GM21390 (cell line): ENCODE data around the gene KIF20B.

Experiments
- ATAC-seq: cut with Tn5 transposase; IDR thresholded peaks from one replicate; pipeline ENCODE4 v1.9.1; 2021; ENCODE audit not compliant: unreplicated experiment

KIF20B gene, protein sequence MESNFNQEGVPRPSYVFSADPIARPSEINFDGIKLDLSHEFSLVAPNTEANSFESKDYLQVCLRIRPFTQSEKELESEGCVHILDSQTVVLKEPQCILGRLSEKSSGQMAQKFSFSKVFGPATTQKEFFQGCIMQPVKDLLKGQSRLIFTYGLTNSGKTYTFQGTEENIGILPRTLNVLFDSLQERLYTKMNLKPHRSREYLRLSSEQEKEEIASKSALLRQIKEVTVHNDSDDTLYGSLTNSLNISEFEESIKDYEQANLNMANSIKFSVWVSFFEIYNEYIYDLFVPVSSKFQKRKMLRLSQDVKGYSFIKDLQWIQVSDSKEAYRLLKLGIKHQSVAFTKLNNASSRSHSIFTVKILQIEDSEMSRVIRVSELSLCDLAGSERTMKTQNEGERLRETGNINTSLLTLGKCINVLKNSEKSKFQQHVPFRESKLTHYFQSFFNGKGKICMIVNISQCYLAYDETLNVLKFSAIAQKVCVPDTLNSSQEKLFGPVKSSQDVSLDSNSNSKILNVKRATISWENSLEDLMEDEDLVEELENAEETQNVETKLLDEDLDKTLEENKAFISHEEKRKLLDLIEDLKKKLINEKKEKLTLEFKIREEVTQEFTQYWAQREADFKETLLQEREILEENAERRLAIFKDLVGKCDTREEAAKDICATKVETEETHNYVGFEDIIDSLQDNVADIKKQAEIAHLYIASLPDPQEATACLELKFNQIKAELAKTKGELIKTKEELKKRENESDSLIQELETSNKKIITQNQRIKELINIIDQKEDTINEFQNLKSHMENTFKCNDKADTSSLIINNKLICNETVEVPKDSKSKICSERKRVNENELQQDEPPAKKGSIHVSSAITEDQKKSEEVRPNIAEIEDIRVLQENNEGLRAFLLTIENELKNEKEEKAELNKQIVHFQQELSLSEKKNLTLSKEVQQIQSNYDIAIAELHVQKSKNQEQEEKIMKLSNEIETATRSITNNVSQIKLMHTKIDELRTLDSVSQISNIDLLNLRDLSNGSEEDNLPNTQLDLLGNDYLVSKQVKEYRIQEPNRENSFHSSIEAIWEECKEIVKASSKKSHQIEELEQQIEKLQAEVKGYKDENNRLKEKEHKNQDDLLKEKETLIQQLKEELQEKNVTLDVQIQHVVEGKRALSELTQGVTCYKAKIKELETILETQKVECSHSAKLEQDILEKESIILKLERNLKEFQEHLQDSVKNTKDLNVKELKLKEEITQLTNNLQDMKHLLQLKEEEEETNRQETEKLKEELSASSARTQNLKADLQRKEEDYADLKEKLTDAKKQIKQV (N-terminal part only)

DNA sequence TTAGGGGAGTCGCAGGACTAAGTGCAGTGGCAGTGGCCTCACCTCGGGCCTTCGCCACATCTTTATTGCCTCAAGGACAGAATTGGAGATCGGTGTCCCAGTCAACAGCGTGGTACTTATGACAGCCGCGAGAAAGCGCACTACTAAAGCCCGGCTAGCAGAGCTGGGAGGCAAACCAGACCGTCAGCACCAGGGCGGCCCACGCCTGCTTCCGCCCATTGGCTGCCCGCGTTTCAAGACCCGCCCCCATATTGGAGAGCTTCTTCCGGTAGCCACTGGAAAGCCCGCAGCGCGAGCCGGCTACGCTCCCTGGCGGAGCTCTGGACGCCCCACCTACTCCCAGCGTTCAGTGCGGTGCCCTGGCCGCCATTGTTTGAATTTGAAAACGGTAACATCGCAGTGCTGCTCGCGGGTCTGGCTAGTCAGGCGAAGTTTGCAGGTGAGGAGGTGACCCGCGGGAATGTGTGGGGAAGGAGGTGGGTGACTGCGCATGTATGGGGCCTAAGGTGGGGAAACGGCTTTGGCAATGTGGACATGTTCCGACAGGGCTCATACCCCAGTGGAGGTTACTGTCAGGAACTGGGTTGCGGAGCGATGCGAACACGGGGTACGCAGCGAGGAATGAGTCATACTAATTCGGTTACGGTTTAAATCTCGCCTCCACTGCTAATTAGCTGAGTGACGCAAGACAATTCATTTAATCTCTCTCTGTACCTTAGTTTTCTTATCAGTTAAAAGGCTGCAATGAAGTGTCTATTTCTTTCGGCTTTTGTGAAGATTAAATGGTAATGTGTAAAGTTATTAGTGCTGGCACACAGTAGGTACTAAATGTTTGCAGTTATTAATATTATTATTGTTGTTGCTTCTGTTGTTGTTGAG is at the start of gene KIF20B:
Gene KIF20B, plus strand, starts transcription at position 349 of the 879 bp plus-strand sequence. CDS start 3,705 bp downstream, outside the sequence.
- peak; percentile 97 for ATAC-seq

DNA sequence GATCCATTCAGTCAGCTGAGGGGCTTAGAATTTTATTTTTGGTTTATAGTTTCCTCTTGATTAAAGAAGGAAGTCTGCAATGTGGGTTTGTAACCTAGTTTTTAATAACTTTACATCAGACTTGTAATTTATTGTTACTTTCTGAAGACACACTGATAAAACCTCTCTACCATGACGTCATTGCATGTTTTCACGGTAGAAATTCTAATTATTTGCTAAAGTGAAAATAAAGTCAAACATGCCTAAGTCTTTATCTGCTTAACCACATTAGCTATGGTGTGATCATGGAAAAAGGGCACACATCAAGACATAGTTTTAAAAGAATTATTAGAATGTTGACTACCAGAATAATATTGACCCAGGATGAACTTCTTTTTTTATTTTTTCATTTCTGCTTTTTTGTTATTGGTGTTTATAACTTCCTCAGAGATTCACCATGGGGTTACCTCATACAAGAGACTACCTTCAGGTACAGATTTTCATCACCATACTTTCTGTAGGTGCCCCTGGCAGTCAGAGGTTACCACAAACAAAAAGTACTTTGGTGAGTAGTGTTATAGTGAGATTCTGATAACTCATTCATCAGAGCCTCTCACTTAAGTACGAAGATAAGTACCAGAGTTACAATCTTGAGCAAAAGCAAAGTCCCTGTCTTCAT is 49.3 kb upstream of the KIF20B start:
- ATAC-seq: peak; percentile 59

DNA sequence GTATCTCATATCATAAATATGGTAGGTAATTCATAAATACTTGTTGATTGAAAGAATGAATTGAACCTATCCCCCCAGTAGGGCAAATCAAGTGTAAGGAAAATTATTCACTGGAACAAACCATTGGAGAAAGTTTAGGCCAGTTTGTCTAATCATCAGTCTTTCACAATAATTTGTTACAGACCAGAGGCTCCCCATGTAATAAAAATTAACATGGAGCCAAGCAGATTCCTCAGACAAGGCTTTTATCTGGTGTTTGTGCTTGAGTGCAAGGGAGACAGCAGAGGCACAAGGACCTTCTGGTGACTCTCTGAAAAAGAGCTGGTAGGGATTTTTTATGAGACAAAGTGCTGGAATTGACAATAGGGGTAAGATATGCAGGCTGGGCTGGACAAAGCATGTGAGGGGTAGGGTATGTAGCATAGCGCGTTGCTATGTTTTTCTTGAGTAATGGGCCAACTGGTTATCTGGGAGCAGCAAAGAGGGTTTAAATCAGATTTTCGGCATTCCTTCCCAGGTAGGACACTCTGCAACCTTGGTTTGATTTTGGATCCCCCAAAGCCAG is 48.5 kb upstream of the KIF20B start:
- no peak for ATAC-seq

DNA sequence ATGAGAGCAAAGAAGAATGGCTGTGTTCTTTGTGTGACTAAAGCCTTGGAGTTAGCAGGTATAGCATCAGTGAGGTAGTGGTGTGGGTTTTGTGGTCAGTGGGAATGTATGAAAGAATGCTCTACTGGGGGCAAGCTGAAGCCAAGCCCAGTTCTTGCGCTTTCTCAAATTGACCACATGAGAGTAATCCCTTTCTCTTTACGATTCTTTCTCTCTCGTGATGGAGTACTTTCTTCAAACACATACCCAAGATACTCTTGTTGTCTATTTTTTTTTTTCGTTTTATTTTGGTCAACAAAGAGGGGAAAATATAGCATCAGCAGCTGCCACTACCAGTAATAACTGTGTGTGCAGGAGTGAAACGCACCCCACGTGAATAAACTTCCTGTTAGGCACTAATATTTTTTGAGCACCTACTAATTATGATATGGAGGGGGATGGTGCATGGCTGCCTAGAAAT is 48.0 kb upstream of the KIF20B start:
- ATAC-seq: peak; percentile 63

DNA sequence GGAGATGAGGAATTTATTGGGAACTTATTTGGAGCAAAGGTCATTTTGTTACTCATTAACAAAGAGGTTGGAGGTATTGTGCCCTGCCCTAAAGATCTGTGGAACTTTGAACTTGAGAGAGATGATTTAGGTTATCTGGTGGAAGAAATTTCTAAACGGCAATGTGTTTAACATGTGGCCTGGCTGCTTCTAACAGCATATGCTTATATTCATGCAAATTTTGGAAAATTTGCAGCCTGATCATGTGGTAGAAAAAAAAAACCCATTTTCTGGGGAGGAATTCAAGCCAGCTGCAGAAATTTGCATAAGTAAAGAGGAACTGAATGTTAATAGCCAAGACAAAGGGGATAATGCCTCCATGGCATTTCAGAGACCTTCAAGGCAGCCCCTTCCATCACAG is 45.7 kb upstream of the KIF20B start:
- ATAC-seq: no peak

DNA sequence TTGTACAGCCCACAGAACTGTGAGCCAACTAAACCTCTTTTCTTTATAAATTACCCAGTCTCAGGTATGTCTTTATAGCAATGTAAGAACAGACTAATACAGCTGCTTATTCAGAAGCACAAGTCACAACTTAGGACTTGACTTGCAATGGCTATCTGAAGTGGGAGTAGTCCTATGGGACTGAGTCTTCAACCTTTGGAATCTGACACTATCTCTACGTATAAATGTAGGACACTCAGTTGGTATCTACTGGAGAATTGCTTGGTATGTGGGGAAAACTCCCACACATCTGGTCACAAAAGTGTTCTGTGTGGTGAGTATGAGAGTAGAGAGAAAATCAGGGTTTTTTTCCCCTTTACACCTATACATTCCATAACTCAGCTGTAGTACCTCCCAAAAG is 44.1 kb upstream of the KIF20B start:
- no peak for ATAC-seq

DNA sequence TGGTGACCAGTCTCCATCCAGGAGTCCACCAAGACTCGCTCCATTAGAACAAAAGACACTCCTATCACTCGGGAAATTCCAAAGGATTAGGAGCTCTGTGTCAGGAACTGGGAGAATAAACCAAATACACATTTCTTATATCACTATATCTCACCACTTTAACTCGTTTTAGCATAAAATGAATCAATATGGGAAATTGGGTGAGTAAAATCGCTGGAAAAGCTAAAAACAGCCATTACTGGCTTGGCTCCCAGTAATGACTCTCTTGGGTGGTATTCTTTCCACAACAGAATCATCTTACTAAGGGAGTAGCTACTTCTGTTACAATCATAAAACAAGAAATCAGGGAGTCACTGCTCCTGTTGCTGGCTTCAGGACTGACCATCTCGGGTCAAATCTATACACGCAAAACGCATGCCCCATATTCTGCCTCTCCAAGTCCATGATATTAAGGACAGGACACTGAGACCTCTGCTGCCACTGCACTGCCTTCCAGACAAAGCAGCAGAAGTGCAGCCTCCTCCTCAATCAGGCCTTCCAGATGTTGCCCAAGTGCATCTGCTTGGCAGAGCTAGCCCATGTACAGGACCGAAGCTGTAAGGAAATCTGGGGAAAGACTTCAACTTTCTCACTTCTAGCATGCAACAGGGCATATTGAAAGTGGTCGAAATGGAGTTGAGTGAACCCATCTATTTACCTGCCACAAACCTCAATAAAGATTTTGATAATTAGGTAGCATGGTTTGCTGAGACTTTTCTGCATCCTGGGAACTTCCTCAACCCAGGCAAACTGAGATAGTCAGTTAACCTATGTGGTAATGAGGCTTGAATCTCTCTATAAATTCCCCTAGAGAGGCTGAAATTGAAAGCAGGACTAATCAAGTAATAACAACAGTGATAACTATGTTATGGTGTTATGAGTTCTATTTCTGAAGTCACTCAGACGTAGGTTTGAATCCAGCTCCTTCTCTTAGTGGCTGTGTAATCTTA is 42.0 kb upstream of the KIF20B start:
- ATAC-seq: no peak

DNA sequence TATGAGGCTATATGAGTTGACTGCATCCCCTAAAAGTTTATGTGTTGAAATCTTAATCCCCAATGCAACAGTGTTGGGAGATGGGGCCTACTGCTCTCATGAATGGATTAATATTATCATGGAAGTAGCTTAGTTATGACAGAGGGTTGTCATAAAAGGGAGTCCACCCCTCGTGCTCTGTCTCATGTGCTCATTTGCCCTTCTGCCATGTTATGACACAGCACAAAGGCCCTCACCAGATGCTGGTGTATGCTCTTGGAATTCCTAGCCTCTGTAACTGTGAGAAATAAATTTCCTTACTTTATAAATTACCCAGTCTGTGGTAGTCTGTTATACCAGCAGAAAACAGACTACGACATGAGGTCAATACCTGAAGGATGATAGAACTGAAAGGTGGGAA is 38.8 kb upstream of the KIF20B start:
- ATAC-seq: no peak

DNA sequence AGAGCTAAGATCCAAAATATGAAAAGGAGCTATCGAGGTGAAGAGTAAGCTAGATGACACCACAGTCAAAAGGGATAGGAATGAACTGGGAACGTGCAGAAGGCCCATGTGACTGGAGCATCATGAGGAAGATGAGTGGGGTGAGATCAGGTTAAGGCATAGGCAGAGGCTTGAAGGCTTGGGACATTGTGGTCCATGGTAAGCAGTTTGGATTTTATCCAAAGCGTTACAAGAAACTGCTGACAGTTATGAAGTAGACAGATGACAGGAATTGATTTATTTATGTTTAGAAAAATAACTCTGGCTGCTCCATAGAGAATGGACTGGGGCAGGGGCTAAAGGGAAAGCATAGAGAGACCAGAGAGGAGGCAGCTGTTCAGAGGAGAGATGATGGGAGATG is 38.2 kb upstream of the KIF20B start:
- ATAC-seq: no peak

DNA sequence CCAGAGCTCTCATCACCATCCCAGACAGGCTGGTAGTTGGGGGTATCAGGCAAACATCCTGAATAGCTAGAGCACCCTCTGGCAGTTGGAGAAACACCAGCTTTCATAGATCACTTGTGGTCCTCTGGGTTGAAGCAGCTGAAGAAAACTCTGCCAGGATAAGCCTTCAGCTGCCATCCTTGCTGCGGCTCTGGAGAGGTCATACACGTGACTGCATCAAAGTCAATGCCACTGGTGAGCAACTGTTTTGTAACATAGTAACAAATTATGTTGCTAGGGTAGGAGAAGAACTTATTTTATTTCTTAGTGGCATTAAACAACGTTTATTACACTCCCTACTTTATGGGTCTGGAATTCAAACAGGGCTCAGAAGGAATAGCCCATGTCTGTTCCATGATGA is 37.2 kb upstream of the KIF20B start:
- no peak for ATAC-seq

DNA sequence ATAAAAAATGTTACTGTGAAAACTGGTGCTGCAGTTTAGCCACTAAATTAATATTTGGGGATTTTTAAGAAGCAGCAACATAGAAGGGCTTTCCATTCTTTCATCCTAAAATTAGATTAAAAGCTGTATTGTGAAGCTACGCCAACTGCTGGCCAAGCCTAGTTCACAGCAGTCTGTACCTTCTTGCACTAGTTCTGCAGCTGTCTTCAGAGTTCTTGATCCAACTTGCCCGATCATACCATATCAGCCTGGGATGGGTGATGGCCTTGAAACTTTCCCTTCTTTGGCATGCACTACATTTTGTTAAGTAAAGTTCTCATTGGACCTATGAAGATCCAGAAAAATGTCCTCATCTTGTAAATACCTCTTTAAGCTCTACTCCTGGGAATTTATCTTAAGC is 36.1 kb upstream of the KIF20B start:
- no peak for ATAC-seq

DNA sequence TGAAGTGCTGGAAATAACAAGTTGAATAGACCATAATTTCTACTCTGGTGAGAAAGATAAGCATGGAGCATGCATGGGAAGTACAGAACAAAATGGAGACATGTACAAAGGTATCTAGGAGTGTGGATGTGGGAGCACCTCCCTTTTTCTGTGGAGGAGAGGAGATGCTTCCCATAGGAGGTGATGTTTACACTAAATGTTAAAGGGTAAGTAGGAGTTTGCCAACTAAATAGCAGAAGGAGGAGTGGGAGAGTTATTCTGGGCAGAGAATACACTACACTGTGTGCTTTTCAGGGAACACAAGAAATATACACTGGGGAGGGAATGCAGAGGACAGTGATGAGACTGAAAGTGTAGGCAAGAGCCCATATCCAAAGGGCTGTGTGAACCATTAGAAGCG is 35.3 kb upstream of the KIF20B start:
- no peak for ATAC-seq

DNA sequence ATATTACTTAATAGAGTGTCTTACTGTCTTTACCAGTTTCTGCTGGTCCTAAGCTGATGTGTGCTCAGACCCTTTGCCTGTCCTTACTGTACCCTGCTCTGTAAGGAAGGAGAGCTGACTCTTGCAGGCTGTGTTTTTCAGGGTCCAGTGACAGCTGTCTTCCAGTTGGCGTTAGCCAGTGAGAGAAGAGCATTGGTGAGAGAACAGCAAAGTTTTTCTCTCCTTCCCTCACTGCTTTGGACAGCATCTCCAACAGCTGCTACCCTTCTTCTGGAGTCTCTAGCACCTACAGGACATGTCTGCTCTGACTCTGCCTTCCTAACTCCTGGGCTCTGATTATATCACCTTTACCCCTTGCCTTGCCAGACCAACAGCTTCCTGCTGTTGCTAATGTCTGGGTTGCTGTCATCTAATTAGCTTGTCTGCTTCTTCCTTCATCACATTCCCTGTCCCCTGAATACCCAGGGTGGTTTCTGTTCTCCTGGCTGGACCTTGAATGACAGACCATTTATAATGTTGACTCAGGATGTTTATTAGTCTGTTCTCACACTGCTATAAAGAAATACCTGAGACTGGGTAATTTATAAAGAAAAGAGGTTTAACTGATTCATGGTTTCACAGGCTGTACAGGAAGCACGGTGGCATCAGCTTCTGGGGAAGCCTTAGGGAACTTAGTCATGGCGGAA is 32.9 kb upstream of the KIF20B start:
- no peak for ATAC-seq

DNA sequence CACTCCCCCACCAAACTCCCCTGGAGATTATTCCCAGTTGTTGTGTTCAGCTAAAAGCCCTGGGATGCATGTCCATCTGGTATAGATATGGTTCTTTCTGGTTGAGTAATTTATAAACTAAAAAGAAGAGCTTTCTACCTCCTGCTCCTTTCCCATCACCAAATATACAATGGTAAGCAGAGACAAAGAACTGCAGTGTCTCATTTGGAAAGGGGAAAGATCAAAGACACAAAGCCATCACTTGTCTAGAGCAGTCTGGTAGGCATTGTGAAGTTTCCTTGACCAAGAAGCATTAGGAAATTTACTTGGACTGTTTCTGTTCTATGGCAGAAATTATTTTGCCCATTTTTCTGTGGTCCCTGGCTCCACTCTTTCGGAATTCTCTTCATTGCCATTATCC is 31.4 kb upstream of the KIF20B start:
- no peak for ATAC-seq

DNA sequence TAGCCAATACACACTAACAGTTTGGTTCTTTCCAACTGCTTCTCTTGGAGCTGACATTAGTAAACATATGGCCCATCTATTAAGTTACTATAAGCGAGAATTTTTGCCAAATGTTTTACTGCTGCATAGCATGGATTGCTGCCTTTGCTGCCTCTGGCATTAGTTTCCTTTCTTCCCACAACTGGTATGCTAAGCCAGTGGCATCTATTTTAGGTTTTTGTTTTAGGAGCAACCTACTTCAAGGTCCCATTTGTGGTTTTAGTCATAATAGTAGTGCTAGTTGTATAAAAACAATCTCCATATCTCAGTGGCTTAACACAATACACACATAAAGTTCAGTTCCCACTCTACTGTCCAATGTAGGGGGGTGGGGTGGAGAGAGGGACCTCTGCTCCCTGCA is 30.5 kb upstream of the KIF20B start:
- ATAC-seq: no peak

DNA sequence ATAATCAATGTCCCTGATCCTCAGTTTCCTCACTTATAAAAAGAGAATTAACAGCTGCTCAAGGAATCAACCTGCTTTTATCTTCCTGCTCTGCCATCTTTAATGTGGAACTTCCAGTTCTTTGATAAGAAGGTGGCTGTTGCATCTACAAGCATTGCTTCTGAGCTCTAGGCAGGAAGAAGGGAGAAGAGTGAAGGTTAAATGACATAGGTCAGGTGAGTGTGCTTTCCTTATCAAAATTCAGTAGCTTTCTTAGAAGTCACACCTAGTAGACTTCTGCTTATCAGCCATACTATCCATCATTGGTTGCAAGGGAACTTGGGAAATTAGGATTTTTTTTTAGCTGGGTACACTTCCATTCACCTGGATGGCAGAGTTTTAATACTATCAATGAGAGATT is 24.0 kb upstream of the KIF20B start:
- ATAC-seq: no peak

DNA sequence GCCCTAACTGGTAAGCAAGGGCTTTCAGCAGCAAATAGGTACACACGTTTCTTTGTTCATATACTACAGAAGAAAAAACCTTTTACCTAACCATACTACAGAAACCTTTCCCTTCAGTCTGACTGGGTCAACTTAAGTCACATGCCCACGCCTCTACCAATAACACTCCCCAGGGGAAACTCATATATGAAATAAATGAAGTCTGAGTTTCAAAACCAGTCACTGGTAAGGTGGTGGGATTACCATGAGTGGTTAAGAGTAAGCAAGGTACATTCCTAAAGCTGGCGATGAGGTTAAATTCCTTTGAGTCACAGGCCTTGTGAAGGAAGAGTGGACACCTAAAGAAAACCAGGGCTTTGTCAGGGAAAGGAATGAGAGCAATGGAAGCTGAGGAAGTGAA is 21.4 kb upstream of the KIF20B start:
- no peak for ATAC-seq

DNA sequence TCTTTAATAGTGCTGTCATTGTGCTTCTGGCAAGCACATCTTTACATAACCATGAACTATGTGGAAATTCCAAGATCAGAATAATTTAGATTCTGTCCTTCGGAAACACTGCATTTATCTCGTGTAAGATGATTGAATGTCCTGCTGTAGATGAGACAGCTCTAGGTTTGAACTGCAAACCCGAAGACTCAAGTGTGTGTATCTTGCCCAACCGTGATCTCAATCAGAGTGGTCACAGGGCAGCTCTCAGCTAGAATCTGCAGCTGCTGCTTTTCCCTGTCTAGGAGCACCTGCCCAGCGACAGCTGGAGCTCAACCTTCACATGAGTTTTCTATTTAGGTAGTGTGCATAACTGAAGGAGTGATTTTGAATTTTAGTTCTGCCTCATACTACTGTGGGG is 17.5 kb upstream of the KIF20B start:
- ATAC-seq: no peak
